Fibroblast of skin of right quadriceps (primary cell): ENCODE data around the gene OR1S1.
"Not testable (repeated sequence)": the region's sequence is repeated elsewhere in the genome, so short reads cannot be mapped to it uniquely, and the experiment has no call there.

Experiments used
- DNase-seq: peaks from one replicate; pipeline ENCODE4 v3.0.0-alpha.2; 2013

The OR1S1 gene

DNA sequence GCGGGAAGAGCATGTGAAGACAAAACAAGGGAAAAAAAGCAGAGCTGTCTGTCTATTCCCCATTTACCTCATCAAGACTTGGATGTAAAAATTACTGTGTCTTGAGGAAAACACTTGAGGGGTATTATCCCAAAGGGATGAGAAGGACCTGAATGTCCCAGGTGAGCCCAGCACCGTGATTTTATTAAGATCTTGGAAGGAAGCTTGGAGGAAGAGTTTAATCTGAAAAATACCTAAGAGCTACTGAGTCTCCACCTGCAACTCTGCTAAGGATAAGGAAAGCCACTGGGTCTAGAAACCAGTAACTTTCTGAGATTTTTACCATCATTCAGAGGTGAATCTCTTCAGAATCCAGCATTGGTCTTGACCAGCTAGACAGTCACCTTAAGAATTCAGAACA lies at the start of gene OR1S1:
Gene OR1S1, plus strand, starts transcription at position 301 of the 400 bp plus-strand sequence.
- DNase-seq = not testable (repeated sequence)

DNA sequence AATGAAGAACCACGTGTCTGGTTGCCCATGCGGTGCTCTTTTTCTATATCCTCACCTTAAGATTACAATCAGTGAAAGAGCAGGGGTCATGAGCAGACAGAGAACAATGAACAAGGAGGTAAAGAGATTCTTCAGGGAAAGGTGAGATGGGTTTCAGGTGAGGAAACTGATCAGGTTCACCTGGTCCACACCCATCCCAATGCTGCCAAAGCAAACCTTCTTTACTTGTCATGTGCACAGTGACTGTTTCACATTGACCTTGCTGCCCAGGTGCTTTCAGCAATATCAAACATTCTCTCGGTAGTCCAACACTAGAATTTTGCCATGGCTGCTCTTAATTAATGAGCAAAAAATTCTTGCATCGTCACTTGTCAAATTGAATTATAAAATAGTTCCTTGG lies 48.1 kb upstream of the OR1S1 start:
- DNase-seq = no peak

DNA sequence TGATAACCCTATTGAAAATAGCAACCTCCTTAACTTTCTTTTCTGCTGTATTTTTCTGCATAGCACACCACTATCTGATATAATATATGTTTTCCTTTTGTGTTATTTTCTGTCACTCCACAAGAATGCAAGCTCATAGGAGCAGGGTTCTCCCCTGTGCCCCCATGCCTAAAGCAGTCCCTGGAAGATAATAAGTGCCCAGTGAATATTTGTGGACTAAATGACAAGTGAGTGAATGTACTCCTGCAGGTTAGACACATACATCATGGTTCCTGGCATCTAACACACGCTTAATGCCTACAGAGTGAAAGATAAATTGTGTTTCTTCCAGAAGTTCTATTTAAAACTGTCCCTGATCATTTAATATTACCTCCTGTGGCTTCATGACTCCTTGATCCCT lies 47.5 kb upstream of the OR1S1 start:
- no peak for DNase-seq

DNA sequence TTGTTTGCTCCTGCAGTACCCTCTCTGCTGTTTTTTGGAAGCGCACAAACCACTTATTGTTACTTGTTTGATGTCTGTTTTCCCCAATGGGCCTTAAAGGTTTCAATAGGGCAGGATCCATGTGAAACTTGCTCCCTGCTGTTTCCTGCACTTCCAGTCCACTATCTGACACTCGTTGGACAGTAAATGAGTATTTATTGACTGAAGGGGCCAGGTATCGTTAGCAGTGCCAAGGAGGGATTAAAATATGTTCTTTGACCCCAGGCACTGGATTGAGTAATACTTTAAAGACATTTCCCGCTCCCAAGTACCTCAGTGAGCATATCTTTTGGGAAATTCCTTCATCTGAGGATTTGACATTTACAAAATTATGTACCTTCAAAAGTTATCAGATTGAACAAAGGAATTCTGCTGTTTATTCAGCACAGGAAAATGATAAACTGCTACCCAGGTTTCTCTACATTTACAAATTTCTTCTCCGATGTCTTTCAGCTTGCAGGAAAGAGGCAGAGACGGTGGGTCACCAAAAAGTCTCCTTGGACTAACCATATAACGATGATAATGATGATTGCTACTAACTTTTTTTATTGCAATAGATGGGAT lies 46.9 kb upstream of the OR1S1 start:
- DNase-seq = no peak

DNA sequence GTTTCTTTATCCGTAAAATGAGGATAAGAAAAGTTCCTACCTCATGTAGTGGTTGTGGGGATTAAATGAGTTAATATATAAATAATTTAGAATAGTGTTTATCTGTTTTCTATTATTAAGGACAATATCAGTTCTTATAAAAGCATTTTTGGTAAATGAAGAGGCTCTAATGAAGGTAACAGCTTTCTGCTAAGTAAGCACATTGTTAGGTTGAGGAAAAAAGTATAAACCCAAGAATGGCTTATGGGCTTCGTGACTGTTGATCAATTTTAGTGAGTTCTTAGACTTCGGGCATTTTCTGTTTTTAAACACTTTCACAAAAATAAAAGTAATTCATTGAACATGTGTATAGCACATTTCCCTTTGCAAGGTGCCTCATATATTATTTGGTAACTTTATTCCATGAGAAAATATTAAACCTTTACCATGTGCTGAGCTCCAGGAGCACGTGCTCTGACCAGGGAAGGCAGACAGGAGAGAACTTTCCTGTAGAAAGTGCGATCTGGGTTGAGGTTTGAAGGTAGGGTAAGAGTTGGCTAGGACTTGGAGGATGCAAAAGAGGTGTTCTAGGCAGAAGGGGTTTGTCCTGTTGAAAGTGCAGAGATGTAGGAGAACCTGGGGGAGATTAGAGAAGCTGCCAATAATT lies 35.0 kb upstream of the OR1S1 start:
- DNase-seq = no peak

DNA sequence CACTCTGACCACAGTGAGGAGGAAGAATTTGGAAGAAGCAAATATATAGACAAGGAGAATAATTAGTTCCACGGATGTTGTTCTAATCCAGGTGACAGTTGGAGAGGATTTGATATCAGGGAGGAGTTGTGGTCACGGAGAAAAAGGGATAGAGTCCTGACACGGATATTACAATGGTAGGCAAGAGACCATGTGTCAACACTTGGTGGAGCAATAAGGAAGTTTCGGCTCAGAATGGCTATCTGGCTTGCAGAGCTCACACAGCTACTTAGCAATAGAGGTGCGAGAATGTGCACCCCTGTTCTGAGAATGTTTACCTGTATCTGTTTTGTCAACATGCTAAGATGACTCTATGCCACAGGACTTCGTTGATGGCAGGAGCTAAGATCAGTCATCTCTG lies 34.1 kb upstream of the OR1S1 start:
- DNase-seq = no peak

DNA sequence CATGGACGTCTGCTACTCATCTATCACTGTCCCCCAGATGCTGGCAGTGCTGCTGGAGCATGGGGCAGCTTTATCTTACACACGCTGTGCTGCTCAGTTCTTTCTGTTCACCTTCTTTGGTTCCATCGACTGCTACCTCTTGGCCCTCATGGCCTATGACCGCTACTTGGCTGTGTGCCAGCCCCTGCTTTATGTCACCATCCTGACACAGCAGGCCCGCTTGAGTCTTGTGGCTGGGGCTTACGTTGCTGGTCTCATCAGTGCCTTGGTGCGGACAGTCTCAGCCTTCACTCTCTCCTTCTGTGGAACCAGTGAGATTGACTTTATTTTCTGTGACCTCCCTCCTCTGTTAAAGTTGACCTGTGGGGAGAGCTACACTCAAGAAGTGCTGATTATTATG lies 32.9 kb upstream of the OR1S1 start:
- no peak for DNase-seq

DNA sequence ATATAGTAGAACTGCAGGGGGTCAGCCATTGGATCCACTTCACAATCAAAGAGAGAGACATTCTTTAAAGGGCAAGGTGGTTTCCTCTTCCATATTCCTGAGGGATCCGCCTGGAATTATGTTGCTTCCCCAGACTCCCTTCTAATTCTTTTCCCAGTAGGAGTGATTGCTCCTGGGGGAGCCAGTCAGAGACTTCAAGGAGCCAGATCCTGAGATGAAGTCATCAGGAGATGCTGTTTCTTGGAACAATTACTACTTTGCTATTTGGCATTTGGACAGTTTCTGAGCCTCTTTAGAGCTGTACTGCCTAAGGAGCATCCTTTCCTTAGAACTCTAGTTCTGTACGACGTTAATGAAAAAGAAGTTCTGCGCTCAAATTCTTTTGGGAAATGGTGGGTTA lies 25.6 kb upstream of the OR1S1 start:
- DNase-seq = no peak

DNA sequence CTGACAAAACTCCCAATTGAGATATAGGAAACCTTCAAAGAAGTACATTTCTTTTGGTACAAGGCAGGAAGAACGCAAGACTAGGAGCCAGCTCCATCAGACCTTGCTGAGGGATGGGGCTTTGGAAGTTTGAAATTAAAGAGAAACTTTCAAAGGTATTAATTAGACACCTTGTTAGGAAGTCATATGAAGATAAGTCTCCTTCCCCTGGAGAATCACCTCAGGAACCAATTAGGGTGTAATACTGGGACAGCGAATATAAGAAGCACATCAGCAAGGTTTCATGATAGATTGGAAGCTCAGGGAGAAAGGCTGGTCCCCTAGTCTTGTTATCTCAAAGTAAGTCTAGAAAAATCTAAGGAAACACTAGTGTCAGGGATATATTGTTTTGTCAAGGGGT lies 23.8 kb upstream of the OR1S1 start, which contains the start of gene OR9Q2:
Gene OR9Q2, plus strand, starts transcription at position 301 of the 400 bp plus-strand sequence. CDS start 1,421 bp downstream, outside the sequence.
- DNase-seq = no peak

DNA sequence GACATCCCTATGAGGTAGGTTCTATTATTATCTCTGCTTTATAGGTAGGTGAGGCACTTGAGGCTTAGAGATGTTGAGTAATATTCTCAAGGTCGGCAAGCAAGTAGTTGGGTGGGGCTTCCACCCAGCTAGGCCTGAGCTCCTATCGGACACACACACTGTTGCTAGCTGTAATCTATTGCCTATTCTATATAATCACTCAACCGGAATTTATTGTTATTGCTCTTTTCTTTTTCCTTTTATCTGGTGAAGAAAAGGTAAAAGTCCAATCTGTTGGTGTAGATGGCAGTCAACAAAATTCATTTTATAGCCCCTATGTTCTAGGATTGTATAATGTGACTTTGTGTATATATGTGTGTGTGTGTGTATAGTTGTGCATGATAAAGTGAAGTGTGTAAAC lies 20.3 kb upstream of the OR1S1 start:
- DNase-seq = no peak

DNA sequence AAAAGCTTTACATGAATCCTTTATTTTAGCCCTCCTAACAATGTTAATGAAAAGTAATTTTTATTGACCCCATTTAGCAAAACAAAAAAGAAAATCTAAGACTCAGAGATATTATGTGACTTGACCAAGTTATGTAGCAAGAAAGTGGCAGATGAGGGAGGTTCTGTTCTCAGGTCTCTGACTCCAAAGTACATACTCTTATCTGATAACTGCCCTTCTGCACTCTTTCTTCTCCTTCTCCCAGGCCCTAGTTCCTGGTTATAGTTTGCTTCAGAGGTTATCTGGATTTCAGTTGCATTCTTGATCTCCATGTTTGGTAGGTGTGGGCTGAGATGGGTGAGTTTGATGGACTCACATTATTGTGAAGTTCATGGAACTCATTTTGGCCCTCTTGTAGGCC lies 19.1 kb upstream of the OR1S1 start:
- DNase-seq = no peak

DNA sequence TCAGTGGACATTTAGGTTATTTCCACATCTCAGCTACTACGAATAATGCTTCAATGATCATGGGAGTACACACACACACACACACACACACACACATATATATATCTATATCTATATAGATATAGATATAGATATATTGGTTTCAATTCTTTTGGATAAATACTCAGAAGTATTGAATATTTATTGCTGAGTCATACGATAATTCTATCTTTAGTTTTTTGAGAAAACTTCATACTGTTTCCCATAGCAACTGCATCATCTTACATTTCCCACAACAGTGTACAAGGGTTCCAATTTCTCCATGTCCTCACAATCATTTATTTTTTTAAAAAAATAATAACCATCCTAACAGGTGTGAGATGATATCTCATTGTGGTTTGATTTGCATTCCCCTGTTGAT lies 16.6 kb upstream of the OR1S1 start:
- no peak for DNase-seq

DNA sequence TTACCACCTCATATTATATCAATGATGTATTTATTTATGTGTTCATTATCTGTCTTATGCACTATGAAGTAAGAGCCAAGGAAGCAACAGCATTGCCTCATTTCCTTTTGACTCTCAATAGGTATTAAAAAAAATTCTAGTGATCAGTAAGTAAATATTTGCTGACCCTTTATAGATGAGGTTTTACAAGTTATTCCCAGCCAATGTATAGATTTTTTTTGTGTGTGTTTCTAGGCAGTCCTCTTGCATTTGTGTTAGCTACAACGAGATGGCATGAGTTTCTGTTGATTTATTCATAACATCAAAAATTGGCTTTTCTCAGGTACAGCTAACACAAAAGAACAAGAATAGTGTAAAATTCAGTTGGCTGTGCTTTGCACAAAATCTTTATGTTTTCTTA lies 13.2 kb upstream of the OR1S1 start:
- DNase-seq = no peak

DNA sequence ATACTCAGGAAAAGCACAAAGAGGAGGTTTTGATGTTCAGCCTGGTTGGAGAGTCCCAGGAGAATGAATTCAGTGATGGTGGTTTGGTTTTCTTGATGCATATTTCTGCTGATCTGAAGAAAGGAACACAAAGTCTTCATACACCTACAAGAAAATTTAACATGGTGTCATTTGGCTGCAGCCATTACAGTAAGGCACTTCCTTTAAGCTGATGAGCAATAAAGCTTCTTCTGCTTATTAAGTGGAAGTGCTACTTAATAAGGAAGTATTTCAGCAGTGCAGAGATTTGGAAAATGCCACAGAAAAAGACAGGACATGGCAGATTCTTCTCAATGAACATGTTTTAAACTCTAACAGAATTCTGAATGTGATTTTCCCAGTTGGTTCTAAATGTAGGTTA lies 8.5 kb upstream of the OR1S1 start, which contains the start of gene OR1S2:
Gene OR1S2, minus strand, starts transcription at position 101 of the 400 bp plus-strand sequence. Its CDS starts 0 bp downstream, at position 101.
- no peak for DNase-seq

DNA sequence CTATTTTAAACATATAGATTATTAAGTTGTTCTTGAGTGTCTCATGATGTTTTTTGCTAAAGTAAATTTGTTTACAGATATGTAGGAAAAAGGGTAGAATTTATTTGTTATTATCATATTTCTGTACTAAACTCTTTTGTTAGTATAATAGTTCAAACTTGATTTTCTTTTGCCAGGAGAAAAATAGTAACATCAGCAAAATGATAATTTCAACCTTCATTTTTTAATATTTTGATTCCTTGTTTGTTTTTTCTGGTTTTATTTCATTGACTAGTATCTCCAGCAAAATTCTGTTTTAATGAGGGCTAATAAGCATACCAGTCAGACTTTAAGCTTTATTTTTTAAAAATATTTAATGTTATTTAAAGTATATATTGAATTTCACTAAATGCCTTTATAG lies 4.0 kb downstream of the OR1S1 start:
- DNase-seq = no peak

DNA sequence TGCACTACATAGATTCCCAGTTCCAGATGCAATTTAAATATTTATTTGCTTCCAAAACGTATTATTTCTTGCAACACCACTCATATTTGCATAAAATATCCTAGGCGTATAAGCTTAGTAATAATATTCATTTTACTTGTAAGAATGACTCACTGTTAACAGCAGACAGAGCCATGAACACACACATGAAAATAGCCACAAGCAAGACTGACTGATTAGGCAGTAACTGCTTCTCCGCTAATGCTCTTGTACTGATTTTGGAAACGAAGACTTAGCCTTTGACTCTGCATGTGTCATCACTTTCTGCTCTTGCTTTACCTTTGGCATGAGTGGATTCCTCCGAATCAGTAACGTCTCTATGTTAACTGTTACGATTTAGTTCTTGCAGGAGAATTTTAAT lies 10.2 kb downstream of the OR1S1 start:
- DNase-seq = no peak

DNA sequence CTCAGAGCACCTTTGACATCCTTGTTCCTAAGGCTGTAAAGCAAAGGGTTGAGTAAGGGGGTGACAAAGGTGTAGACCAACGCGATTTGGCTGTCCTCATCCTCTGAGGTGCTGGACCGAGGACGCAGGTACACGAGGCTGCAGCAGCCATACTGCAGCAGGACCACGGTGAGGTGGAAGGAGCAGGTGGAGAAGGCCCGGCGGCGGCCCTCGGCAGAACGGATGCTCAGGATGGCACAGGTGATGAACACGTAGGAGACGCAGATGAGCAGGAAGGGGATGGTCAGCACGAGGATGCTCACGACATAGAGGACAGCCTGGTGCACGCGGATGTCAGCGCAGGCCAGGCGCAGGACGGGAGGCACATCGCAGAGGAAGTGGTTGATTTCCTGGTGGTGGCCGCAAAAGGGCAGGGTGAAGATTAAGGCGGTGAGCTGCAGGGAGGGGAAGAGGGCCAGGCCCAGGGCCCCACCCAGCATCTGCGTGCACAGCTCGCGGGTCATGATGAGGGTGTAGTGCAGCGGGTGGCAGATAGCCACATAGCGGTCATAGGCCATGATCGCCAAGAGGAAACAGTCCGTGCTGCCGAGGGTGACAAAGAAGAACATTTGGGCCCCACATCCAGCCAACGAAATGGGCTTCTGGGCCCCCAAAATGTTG lies 15.6 kb downstream of the OR1S1 start:
- no peak for DNase-seq

DNA sequence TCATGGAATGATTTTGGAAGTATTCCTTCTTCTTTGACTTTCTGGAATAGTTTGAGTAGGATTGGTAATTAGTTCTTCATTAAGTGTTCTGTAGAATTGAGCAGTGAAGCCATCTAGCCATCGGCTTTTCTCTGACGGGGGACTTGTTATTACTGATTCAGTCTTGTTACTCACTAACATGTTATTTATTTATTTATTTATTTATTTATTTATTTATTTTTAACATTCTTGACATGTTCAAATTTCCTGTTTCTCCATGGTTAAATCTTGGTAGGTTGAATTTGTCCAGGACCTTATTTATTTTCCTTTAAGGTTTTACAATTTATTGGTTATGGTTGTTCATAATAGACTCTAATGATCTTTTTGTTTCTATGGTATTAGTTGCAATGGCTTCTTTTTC lies 31.4 kb downstream of the OR1S1 start:
- no peak for DNase-seq

DNA sequence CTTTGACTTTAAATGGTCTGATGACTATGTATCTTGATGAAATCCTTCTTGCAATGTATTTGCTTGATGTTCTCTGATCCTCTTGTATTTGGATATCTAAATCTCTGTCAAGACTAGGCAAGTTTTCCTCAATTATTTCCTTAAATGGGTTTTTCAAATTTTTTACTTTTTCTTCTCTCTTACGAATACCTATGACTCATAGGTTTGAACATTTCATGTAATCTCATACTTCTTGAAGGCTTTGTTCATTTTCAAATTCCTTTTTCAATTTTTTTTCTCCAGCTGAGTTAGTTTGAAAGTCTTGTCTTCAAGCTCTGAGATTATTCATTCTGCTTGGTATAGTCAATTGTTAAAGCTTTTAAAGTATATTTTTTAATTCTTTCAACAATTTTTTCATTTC lies 42.4 kb downstream of the OR1S1 start:
- no peak for DNase-seq

DNA sequence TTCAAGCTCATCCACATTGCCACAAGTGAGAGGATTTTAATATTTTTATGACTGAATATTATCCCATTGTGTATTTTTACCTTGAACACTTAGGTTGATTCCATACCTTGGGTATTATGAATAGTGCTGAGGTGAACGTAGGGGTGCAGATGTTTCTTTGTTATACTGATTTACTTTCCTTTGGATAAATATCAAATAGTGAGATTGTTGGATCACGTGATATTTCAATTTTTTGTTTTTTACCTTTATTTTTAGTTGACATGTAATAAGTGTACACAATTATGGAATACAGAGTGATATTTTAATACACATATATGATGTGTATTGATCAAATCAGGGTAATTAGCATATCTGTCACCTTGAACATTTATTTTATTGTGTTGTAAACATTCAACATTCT lies 47.5 kb downstream of the OR1S1 start:
- no peak for DNase-seq
